GM23338 (cell line): ENCODE results near the gene CNIH3. TPM values are rescaled to one million over a fixed set of nuclear protein-coding genes. Genes with fewer than 3 reads are reported as not detected.

ENCODE experiments used
- ATAC-seq: fragments of 200-7000 bp; cut with Tn5 transposase; 3 replicates; pipeline ENCODE4 v1.9.1; 2020
- DNase-seq: peaks from one replicate; pipeline ENCODE4 v3.0.0-alpha.2; 2015; ENCODE audit warnings: low spot score
- H2AFZ ChIP-seq: fragments of 200-600 bp; sonication (generic); 2 replicates; pipeline ENCODE4 v1.8.0; 2016; ENCODE audit warnings: antibody characterized with exemption, mild to moderate bottlenecking, moderate library complexity
- H3F3A ChIP-seq: fragments of 200-600 bp; sonication (generic); replicated peaks from 2 replicates; pipeline ENCODE4 v1.8.0; 2017; ENCODE audit warnings: antibody characterized with exemption, mixed run types, low read depth
- H3K27ac ChIP-seq: fragments of 200-600 bp; sonication (generic); 2 replicates; pipeline ENCODE4 v1.6.1; 2016; ENCODE audit warnings: low read depth
- H3K27me3 ChIP-seq: fragments of 200-600 bp; sonication (generic); 2 replicates; pipeline ENCODE4 v1.8.0; 2016; ENCODE audit warnings: mild to moderate bottlenecking, mixed run types, moderate library complexity; ENCODE audit not compliant: insufficient read depth
- H3K36me3 ChIP-seq: fragments of 200-600 bp; sonication (generic); 2 replicates; pipeline ENCODE4 v1.8.0; 2016; ENCODE audit warnings: mild to moderate bottlenecking; ENCODE audit not compliant: insufficient read depth
- H3K4me1 ChIP-seq: fragments of 200-600 bp; sonication (generic); 2 replicates; pipeline ENCODE4 v1.8.0; 2016; ENCODE audit warnings: mild to moderate bottlenecking, moderate library complexity; ENCODE audit not compliant: insufficient read depth
- H3K4me2 ChIP-seq: fragments of 200-600 bp; sonication (generic); 2 replicates; pipeline ENCODE4 v1.7.1; 2017; ENCODE audit warnings: mixed run types
- H3K4me3 ChIP-seq: fragments of 200-600 bp; sonication (generic); 2 replicates; pipeline ENCODE4 v1.6.1; 2016; ENCODE audit warnings: mixed run types
- H3K79me2 ChIP-seq: fragments of 200-600 bp; sonication (generic); replicated peaks from 2 replicates; pipeline ENCODE4 v1.8.0; 2017; ENCODE audit warnings: mild to moderate bottlenecking; ENCODE audit not compliant: insufficient read depth
- H3K9me2 ChIP-seq: fragments of 200-600 bp; sonication (generic); 2 replicates; pipeline ENCODE4 v1.8.0; 2017; ENCODE audit not compliant: insufficient read depth
- H4K20me1 ChIP-seq: fragments of 200-600 bp; sonication (generic); replicated peaks from 2 replicates; pipeline ENCODE4 v1.8.0; 2017; ENCODE audit warnings: mild to moderate bottlenecking; ENCODE audit not compliant: insufficient read depth
- H3K27ac Mint-ChIP-seq: 2 replicates; pipeline ENCODE4 v1.8.0; 2020; ENCODE audit warnings: inconsistent platforms, mild to moderate bottlenecking, moderate library complexity, mixed read lengths
- H3K27me3 Mint-ChIP-seq: 3 replicates; pipeline ENCODE4 v1.8.0; 2022; ENCODE audit warnings: low read depth, mild to moderate bottlenecking, moderate library complexity, mixed read lengths, inconsistent platforms; ENCODE audit not compliant: insufficient read depth, poor library complexity
- H3K36me3 Mint-ChIP-seq: 3 replicates; pipeline ENCODE4 v1.8.0; 2021; ENCODE audit warnings: low read depth, mild to moderate bottlenecking, inconsistent platforms, moderate library complexity, mixed read lengths
- H3K4me1 Mint-ChIP-seq: 3 replicates; pipeline ENCODE4 v1.8.0; 2020; ENCODE audit warnings: mild to moderate bottlenecking, inconsistent platforms, mixed read lengths
- H3K4me3 Mint-ChIP-seq: 3 replicates; pipeline ENCODE4 v1.8.0; 2021; ENCODE audit warnings: moderate library complexity, mild to moderate bottlenecking, inconsistent platforms, mixed read lengths
- H3K9me3 Mint-ChIP-seq: 3 replicates; pipeline ENCODE4 v1.8.0; 2020; ENCODE audit warnings: moderate library complexity, mild to moderate bottlenecking, inconsistent platforms, mixed read lengths
- CREB1 ChIP-seq: fragments of 250-450 bp; sonication (Bioruptor Pico); IDR thresholded peaks from 2 replicates; pipeline ENCODE4 v1.5.0; 2020; ENCODE audit warnings: low read depth, mild to moderate bottlenecking, moderate library complexity
- CTCF ChIP-seq, 2 experiments: fragments of 200-600 bp in 1 of 2; sonication (generic) in 1 of 2; conservative IDR thresholded peaks; 2 replicates each; pipeline versions ENCODE4 v1.5.1 to v1.6.1; 2016 to 2017; ENCODE audit warnings: antibody characterized with exemption in 2 of 2, low read depth in 2 of 2, mild to moderate bottlenecking in 2 of 2, moderate library complexity in 1 of 2
- ETS1 ChIP-seq: IDR thresholded peaks from 2 replicates; pipeline ENCODE4 v1.6.1; 2016; ENCODE audit warnings: antibody characterized with exemption
- EZH2 ChIP-seq: fragments of 200-600 bp; sonication (generic); IDR thresholded peaks from one replicate; pipeline ENCODE4 v1.8.0; 2017; ENCODE audit warnings: antibody characterized with exemption, mild to moderate bottlenecking, low read depth; ENCODE audit not compliant: unreplicated experiment
- EZH2phosphoT487 ChIP-seq: fragments of 200-600 bp; sonication (generic); IDR thresholded peaks from one replicate; pipeline ENCODE4 v1.8.1; 2018; ENCODE audit warnings: antibody characterized with exemption; ENCODE audit not compliant: unreplicated experiment
- JUNB ChIP-seq: IDR thresholded peaks from one replicate; pipeline ENCODE4 v1.6.1; 2016; ENCODE audit warnings: antibody characterized with exemption; ENCODE audit not compliant: unreplicated experiment
- NANOG ChIP-seq: IDR thresholded peaks from 2 replicates; pipeline ENCODE4 v1.6.1; 2016; ENCODE audit warnings: antibody characterized with exemption, borderline replicate concordance
- POLR2AphosphoS5 ChIP-seq: IDR thresholded peaks from 2 replicates; pipeline ENCODE4 v1.6.1; 2016; ENCODE audit warnings: antibody characterized with exemption, low read depth
- REST ChIP-seq: IDR thresholded peaks from one replicate; pipeline ENCODE4 v1.6.1; 2018; ENCODE audit warnings: antibody characterized with exemption; ENCODE audit not compliant: unreplicated experiment
- STAT1 ChIP-seq: IDR thresholded peaks from one replicate; pipeline ENCODE4 v1.6.1; 2016; ENCODE audit warnings: antibody characterized with exemption; ENCODE audit not compliant: unreplicated experiment
- ZNF114 ChIP-seq: fragments of 250-450 bp; sonication (Bioruptor Pico); IDR thresholded peaks from 2 replicates; pipeline ENCODE4 v1.5.0; 2020; ENCODE audit warnings: mild to moderate bottlenecking, moderate library complexity
- ZNF462 ChIP-seq: fragments of 250-450 bp; sonication (Bioruptor Pico); IDR thresholded peaks from 2 replicates; pipeline ENCODE4 v1.5.0; 2020; ENCODE audit warnings: mild to moderate bottlenecking, moderate library complexity
- polyA plus RNA-seq: library from polyadenylated mRNA; unstranded; fragments of >200 nt; fragmentation: Nextera tagmentation; extraction: Ambion mirVana; gene quantifications from 2 replicates; pipeline ENCODE4 v1.2.1, GENCODE V29; 2016
- total RNA-seq: library from RNA; depleted of rRNA; stranded (reverse); fragments of >200 nt; shearing (Covaris generic); gene quantifications from 2 replicates; pipeline ENCODE4 v1.2.3, GENCODE V29; 2014

CNIH3 gene
- total and polyA plus RNA-seq, 2 experiments from 2014 or later = 3.6 to 5.1 TPM

DNA sequence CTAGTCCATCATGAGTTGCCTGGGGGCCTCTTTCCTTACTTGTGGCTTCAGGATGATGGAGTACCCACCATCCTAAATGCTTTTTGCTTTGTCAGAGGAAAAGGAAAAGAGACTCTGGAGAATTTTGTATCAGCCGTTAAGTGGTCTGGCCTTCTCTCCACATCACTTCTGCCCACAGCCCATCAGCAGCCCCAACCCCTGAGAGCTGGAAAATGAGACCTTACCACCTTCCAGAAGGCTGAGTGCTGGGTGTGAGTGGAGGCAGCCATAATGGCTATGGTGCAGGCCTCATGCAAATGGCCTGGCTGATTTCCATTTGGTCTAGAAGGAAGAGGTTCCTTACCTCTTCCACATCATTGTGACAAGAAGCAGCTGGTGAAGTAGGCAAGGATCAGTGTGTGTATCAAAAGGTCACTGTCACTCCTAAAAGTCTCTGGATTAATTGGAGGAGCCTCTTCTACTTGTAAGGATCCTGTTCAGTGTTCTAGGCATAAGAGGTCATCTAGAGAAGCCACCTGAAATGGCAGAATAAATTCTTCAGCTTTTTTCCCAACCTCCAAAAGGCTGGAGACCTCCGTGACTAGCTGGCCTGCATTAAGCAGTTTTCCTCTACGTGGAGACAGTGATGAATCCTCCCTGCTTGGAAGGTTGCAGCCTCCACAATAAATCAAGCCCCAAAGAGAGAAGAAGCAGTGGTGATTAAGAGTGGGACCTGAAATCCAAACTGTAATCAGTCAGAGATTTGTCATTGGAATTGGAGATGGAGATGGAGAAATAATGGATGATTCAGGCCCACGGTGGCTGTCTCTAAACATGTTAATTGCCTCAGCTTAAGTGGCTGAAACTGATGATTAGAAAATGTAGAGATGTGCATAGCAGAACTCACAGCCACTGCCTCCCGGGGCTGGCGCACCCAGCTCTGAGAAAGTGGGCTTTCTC is 111.5 kb downstream of the CNIH3 start:
- H3K4me3 Mint-ChIP-seq = no peak overlapping the region
- no peaks in the 10 kb centered on the region for H3K36me3 ChIP-seq
- no peaks in the 10 kb centered on the region for H3K4me1 ChIP-seq
- no peaks in the 10 kb centered on the region; the same call in 1 of the 2 replicates for H3K9me2 ChIP-seq
- H3K9me3 Mint-ChIP-seq = no peaks in the 10 kb centered on the region
- H3K27me3 Mint-ChIP-seq = peaks cover 11% of the 10 kb centered on the region
- no peaks in the 10 kb centered on the region for H4K20me1 ChIP-seq
- no peak overlapping the region for H3K4me3 ChIP-seq
- H3K79me2 ChIP-seq = no peaks in the 10 kb centered on the region
- no peak overlapping the region for H2AFZ ChIP-seq
- H3F3A ChIP-seq = no peaks in the 10 kb centered on the region
- no peak overlapping the region for H3K4me2 ChIP-seq
- no peak overlapping the region for H3K27ac Mint-ChIP-seq
- no peak overlapping the region for H3K27ac ChIP-seq
- H3K4me1 Mint-ChIP-seq = peaks cover 10% of the 10 kb centered on the region
- H3K36me3 Mint-ChIP-seq = no peaks in the 10 kb centered on the region; the same call in 2 of the 3 replicates
- no peaks in the 10 kb centered on the region for H3K27me3 ChIP-seq
- ATAC-seq = no peak
- DNase-seq = no peak
- TF ChIP-seq REST (no peak), EZH2phosphoT487 (no peak), NANOG (no peak), JUNB (no peak), POLR2AphosphoS5 (no peak), CTCF (conservative IDR thresholded peaks at IDR 0.05; ENCODE audit: low read depth in 2 of 2) (no peak), ZNF462 (no peak), CREB1 (no peak), ZNF114 (CRISPR knock-in tag) (no peak), EZH2 (no peak), STAT1 (no peak), ETS1 (no peak)
